ENCODE data around the gene ACY1. TPM values are rescaled to one million over a fixed set of nuclear protein-coding genes. Genes with fewer than 3 reads are reported as not detected.

ACY1 gene
- total and polyA plus RNA-seq, 10 of the 15 experiments (the other 5 are each of a cell fraction or from before 2014, with no cell fraction given) = 18.5 to 42.2 (median 27.8) TPM

DNA sequence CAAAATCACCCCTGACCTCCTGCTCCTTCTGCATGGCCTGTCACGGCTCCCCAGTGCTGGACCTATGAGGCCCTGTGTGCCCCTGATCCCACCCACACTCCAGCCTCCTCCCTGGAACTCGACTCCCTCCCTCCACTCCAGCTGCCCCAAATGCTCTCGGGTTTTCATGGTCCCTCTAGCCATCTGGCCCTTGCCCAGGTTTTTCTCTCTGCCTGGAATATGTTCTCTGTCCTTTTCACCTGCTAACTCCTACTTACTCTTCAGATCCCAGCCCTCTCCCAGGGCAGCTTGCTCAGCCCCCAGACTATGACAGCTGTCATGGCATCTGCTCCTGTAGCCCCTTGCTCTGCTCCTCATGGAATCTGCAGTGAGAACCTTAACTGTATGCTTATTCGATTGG lies 42.7 kb downstream of the ACY1 start:
- no peak for DNase-seq (ENCODE audit: low read depth, low spot score)
- no peak overlapping the region for H3K9ac ChIP-seq (ENCODE audit: control insufficient read depth, insufficient read depth, low read length)
- ChIA-PET RAD21 (ENCODE audit: unreplicated experiment) (interaction anchor here (1.6 to 2.4 kb wide), 3 partner anchors 10 to 27 kb away, joined by 7 to 17 read pairs (median 8); no protein-coding TSS in a partner anchor), SMC1A (ENCODE audit: uncharacterized antibody, unreplicated experiment) (interaction anchor here (1.6 kb wide), 1 partner anchor 27 kb away, joined by 11 read pairs; no protein-coding TSS in a partner anchor), POLR2A (interaction anchor here (1.7 to 2.3 kb wide), 2 partner anchors 11 to 27 kb away, joined by 11 to 12 read pairs; no protein-coding TSS in a partner anchor), CTCF (interaction anchor here (1.4 to 1.7 kb wide), 3 partner anchors 13 to 22 kb away, joined by 3 to 9 read pairs (median 4); no protein-coding TSS in a partner anchor)
- no peaks in the 10 kb centered on the region for H3K36me3 ChIP-seq (ENCODE audit: control insufficient read depth in 2 of 2, insufficient read depth in 2 of 2, low read length in 1 of 2)
- no peak for FAIRE-seq
- no peak overlapping the region for H2AFZ ChIP-seq (ENCODE audit: control insufficient read depth, low read depth, low read length)
- BruUV-seq (replicated peaks) = no TSS peak
- intact Hi-C loops (cut with micrococcal nuclease; ENCODE audit: unreplicated experiment) = no loop called here
- no peak overlapping the region for H3K4me2 ChIP-seq (ENCODE audit: control insufficient read depth, insufficient read depth)
- no peaks in the 10 kb centered on the region for H4K20me1 ChIP-seq (ENCODE audit: control insufficient read depth, insufficient read depth)
- H3K9me3 ChIP-seq (replicated peaks; ENCODE audit: control insufficient read depth, insufficient read depth, low read length) = no peaks in the 10 kb centered on the region
- no peak for ATAC-seq
- no peaks in the 10 kb centered on the region for H3K27me3 ChIP-seq (replicated peaks in 1 of 2; ENCODE audit: control insufficient read depth in 2 of 2, insufficient read depth in 2 of 2, low read length in 1 of 2)
- in situ Hi-C loops (cut with MboI) = no loop called here
- H3K4me1 ChIP-seq (ENCODE audit: control insufficient read depth, insufficient read depth, low read length) = peaks cover 18% of the 10 kb centered on the region
- no peak for TF ChIP-seq MTA2 (IDR thresholded peaks at IDR 0.05; ENCODE audit: low read depth)
- TF ChIP-seq SRF (IDR thresholded peaks at IDR 0.05; ENCODE audit: low read depth in 2 of 2, low read length in 2 of 2) = no peak
- H3K4me3 ChIP-seq = no peak overlapping the region
- no peak overlapping the region for H3K27ac ChIP-seq (ENCODE audit: control insufficient read depth, insufficient read depth)
- H3K79me2 ChIP-seq (ENCODE audit: control insufficient read depth, insufficient read depth, low read length) = no peaks in the 10 kb centered on the region
- 27% methylated on average over 4 of the region's 4 CpGs for WGBS (ENCODE audit: insufficient coverage, insufficient replicate concordance, low lambda C conversion rate, missing lambda C conversion rate)

DNA sequence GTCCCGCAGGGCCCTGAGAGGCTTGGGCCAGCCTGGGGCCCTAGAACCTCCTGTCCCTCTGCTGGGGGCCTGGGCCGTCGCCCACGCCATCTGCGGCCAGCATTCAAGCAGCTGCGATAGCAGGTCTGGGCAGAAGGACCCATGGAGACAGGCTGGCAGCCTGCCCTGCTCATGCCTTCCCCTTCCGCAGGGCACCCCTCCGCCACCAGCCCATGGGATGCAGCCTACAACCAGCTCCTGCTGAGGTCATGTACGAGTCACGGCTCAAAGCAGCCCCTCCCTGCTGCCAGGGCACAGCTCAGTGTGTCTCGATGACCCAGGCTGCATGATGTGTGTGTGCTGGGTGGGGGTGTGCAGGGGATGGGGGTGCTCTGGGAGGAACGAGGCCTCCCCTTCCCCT lies 45.2 kb downstream of the ACY1 start:
- ChIA-PET POLR2A (interaction anchor here (1.1 kb wide), 1 partner anchor 24 kb away, joined by 3 read pairs; no protein-coding TSS in a partner anchor), CTCF (interaction anchor here (0.8 to 1.3 kb wide), 2 partner anchors 25 to 26 kb away, joined by 3 read pairs; no protein-coding TSS in a partner anchor), RAD21 (ENCODE audit: unreplicated experiment) (interaction anchor here (1.0 to 1.5 kb wide), 3 partner anchors 25 to 29 kb away, joined by 3 to 8 read pairs (median 4); no protein-coding TSS in a partner anchor), SMC1A (ENCODE audit: uncharacterized antibody, unreplicated experiment) (interaction anchor here (0.8 to 1.8 kb wide), 3 partner anchors 8 to 24 kb away, joined by 4 to 6 read pairs (median 4); no protein-coding TSS in a partner anchor)
- no TSS peak for BruUV-seq (replicated peaks)
- TF ChIP-seq FOXM1 (IDR thresholded peaks at IDR 0.05; ENCODE audit: low read depth, low read length) (no peak), ZNF384 (IDR thresholded peaks at IDR 0.05; ENCODE audit: borderline replicate concordance, low read depth, low read length) (no peak), ZNF207 (IDR thresholded peaks at IDR 0.05; ENCODE audit: borderline replicate concordance) (no peak), FOXK2 (IDR thresholded peaks at IDR 0.05) (no peak), HDAC6 (IDR thresholded peaks at IDR 0.05; ENCODE audit: unreplicated experiment) (no peak), EZH2 (IDR thresholded peaks at IDR 0.05; ENCODE audit: borderline replicate concordance, control insufficient read depth, low read depth, low read length) (no peak), RFX5 (IDR thresholded peaks at IDR 0.05; ENCODE audit: low read depth, low read length) (no peak), SMAD1 (IDR thresholded peaks at IDR 0.05; ENCODE audit: low read depth, partially characterized antibody) (no peak), NFXL1 (IDR thresholded peaks at IDR 0.05; ENCODE audit: borderline replicate concordance) (no peak), HCFC1 (IDR thresholded peaks at IDR 0.05; ENCODE audit: low read length) (no peak), RELA (IDR thresholded peaks at IDR 0.05; ENCODE audit: borderline replicate concordance, partially characterized antibody) (no peak)
- TF ChIP-seq, protein P1, sequence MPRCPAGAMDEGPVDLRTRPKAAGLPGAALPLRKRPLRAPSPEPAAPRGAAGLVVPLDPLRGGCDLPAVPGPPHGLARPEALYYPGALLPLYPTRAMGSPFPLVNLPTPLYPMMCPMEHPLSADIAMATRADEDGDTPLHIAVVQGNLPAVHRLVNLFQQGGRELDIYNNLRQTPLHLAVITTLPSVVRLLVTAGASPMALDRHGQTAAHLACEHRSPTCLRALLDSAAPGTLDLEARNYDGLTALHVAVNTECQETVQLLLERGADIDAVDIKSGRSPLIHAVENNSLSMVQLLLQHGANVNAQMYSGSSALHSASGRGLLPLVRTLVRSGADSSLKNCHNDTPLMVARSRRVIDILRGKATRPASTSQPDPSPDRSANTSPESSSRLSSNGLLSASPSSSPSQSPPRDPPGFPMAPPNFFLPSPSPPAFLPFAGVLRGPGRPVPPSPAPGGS (IDR thresholded peaks at IDR 0.05; ENCODE audit: borderline replicate concordance, insufficient read depth, low read depth, low read length, poor library complexity, severe bottlenecking) = no peak
- TF ChIP-seq, protein P2, sequence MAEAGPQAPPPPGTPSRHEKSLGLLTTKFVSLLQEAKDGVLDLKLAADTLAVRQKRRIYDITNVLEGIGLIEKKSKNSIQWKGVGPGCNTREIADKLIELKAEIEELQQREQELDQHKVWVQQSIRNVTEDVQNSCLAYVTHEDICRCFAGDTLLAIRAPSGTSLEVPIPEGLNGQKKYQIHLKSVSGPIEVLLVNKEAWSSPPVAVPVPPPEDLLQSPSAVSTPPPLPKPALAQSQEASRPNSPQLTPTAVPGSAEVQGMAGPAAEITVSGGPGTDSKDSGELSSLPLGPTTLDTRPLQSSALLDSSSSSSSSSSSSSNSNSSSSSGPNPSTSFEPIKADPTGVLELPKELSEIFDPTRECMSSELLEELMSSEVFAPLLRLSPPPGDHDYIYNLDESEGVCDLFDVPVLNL (IDR thresholded peaks at IDR 0.05; ENCODE audit: low read depth, low read length) = no peak
- Histone ChIP-seq H3K79me2 (ENCODE audit: control insufficient read depth, insufficient read depth, low read length) (no peaks in the 10 kb centered on the region), H4K20me1 (ENCODE audit: control insufficient read depth, insufficient read depth) (no peaks in the 10 kb centered on the region), H3K27ac (ENCODE audit: control insufficient read depth, insufficient read depth) (no peak overlapping the region), H2AFZ (ENCODE audit: control insufficient read depth, low read depth, low read length) (no peak overlapping the region), H3K9ac (ENCODE audit: control insufficient read depth, insufficient read depth, low read length) (no peak overlapping the region), H3K36me3 (ENCODE audit: control insufficient read depth in 2 of 2, insufficient read depth in 2 of 2, low read length in 1 of 2) (no peaks in the 10 kb centered on the region), H3K27me3 (replicated peaks in 1 of 2; ENCODE audit: control insufficient read depth in 2 of 2, insufficient read depth in 2 of 2, low read length in 1 of 2) (no peaks in the 10 kb centered on the region), H3K9me3 (replicated peaks; ENCODE audit: control insufficient read depth, insufficient read depth, low read length) (no peaks in the 10 kb centered on the region; the same call in 2 of the 3 replicates), H3K4me1 (ENCODE audit: control insufficient read depth, insufficient read depth, low read length) (peaks cover 14% of the 10 kb centered on the region), H3K4me3 (no peak overlapping the region), H3K4me2 (ENCODE audit: control insufficient read depth, insufficient read depth) (no peak overlapping the region)
- no peak for DNase-seq (ENCODE audit: low read depth, low spot score)
- WGBS (ENCODE audit: insufficient coverage, insufficient replicate concordance, low lambda C conversion rate, missing lambda C conversion rate) = 68% methylated on average over 12 of the region's 12 CpGs
- in situ Hi-C loops (cut with MboI) (no loop called here), intact Hi-C loops (cut with micrococcal nuclease; ENCODE audit: unreplicated experiment) (no loop called here)
- no peak for FAIRE-seq
- ATAC-seq = no peak

All from GM12878 (cell line).